Measurements from ENCODE around the gene EPS8.

EPS8 gene

GRCh38 chr12:15811214-15812127 lies 22.3 kb upstream of the EPS8 start:
- no peaks in the 10 kb centered on the region for H3K4me1 Mint-ChIP-seq
- DNase-seq (ENCODE audit: low spot score in 2 of 2), result no peak
- H3K27me3 Mint-ChIP-seq, result peaks cover 5% of the 10 kb centered on the region
- H3K4me3 Mint-ChIP-seq, result no peak overlapping the region
- H3K9me3 Mint-ChIP-seq, result no peaks in the 10 kb centered on the region
- no peaks in the 10 kb centered on the region for H3K36me3 Mint-ChIP-seq
- H3K27ac Mint-ChIP-seq, result no peak overlapping the region
- no peak for ATAC-seq (ENCODE audit: low read depth)

GRCh38 chr12:15808652-15809051 lies 19.5 kb upstream of the EPS8 start:
- no peak overlapping the region for H3K27ac Mint-ChIP-seq
- H3K4me3 Mint-ChIP-seq, result no peak overlapping the region
- no peak for ATAC-seq (ENCODE audit: low read depth)
- no peaks in the 10 kb centered on the region for H3K36me3 Mint-ChIP-seq
- peaks cover 5% of the 10 kb centered on the region for H3K27me3 Mint-ChIP-seq
- H3K9me3 Mint-ChIP-seq, result no peaks in the 10 kb centered on the region
- no peak for DNase-seq (ENCODE audit: low spot score in 2 of 2)
- H3K4me1 Mint-ChIP-seq, result no peaks in the 10 kb centered on the region

- Mint-ChIP-seq H3K4me3 (no peak overlapping the region), H3K9me3 (no peaks in the 10 kb centered on the region), H3K4me1 (no peaks in the 10 kb centered on the region), H3K27me3 (peaks cover 5% of the 10 kb centered on the region), H3K27ac (no peak overlapping the region), H3K36me3 (no peaks in the 10 kb centered on the region)
- DNase-seq (ENCODE audit: low spot score in 2 of 2), result no peak
- no peak for ATAC-seq (ENCODE audit: low read depth)
These were observed 19.1 kb upstream of the EPS8 start for GRCh38 chr12:15808250-15808649.

- H3K4me3 Mint-ChIP-seq, result no peak overlapping the region
- H3K36me3 Mint-ChIP-seq, result no peaks in the 10 kb centered on the region
These were observed 17.6 kb upstream of the EPS8 start for GRCh38 chr12:15806826-15807225.

GRCh38 chr12:15801770-15802744 lies 12.9 kb upstream of the EPS8 start:
- Mint-ChIP-seq H3K4me1 (no peaks in the 10 kb centered on the region), H3K27me3 (peaks cover 14% of the 10 kb centered on the region), H3K36me3 (no peaks in the 10 kb centered on the region), H3K27ac (no peak overlapping the region), H3K9me3 (no peaks in the 10 kb centered on the region), H3K4me3 (no peak overlapping the region)
- DNase-seq (ENCODE audit: low spot score in 2 of 2), result no peak
- ATAC-seq (ENCODE audit: low read depth), result no peak

More at GRCh38 chr12:15806826-15807225, 17.6 kb upstream of the EPS8 start:
- Mint-ChIP-seq H3K9me3 (no peaks in the 10 kb centered on the region), H3K27me3 (peaks cover 10% of the 10 kb centered on the region), H3K4me1 (no peaks in the 10 kb centered on the region), H3K27ac (no peak overlapping the region)
- ATAC-seq (ENCODE audit: low read depth), result no peak
- no peak for DNase-seq (ENCODE audit: low spot score in 2 of 2)

- H3K27ac Mint-ChIP-seq, result no peak overlapping the region
- no peak overlapping the region for H3K4me3 Mint-ChIP-seq
- H3K36me3 Mint-ChIP-seq, result no peaks in the 10 kb centered on the region
- no peak for ATAC-seq (ENCODE audit: low read depth)
- peaks cover 14% of the 10 kb centered on the region for H3K27me3 Mint-ChIP-seq
- DNase-seq (ENCODE audit: low spot score in 2 of 2), result no peak
- H3K4me1 Mint-ChIP-seq, result no peaks in the 10 kb centered on the region
- no peaks in the 10 kb centered on the region for H3K9me3 Mint-ChIP-seq
These were observed 11.1 kb upstream of the EPS8 start for GRCh38 chr12:15800278-15800677.

GRCh38 chr12:15797818-15798217 lies 8.6 kb upstream of the EPS8 start:
- no peak for DNase-seq (ENCODE audit: low spot score in 2 of 2)
- Mint-ChIP-seq H3K36me3 (no peaks in the 10 kb centered on the region), H3K9me3 (peaks cover 1% of the 10 kb centered on the region), H3K4me1 (no peaks in the 10 kb centered on the region), H3K27ac (no peak overlapping the region), H3K27me3 (peaks cover 17% of the 10 kb centered on the region), H3K4me3 (no peak overlapping the region)
- ATAC-seq (ENCODE audit: low read depth), result no peak

- Mint-ChIP-seq H3K27me3 (peaks cover 12% of the 10 kb centered on the region), H3K9me3 (peaks cover 1% of the 10 kb centered on the region), H3K27ac (no peak overlapping the region), H3K4me1 (no peaks in the 10 kb centered on the region), H3K4me3 (no peak overlapping the region), H3K36me3 (no peaks in the 10 kb centered on the region)
- ATAC-seq (ENCODE audit: low read depth) (no peak), DNase-seq (ENCODE audit: low spot score in 2 of 2) (no peak)
These were observed 7.4 kb upstream of the EPS8 start for GRCh38 chr12:15796493-15797141.

GRCh38 chr12:15794836-15795235 lies 5.6 kb upstream of the EPS8 start:
- Mint-ChIP-seq H3K27me3 (peaks cover 15% of the 10 kb centered on the region), H3K36me3 (no peaks in the 10 kb centered on the region), H3K4me3 (no peak overlapping the region), H3K4me1 (peaks cover 4% of the 10 kb centered on the region), H3K27ac (no peak overlapping the region), H3K9me3 (peaks cover 1% of the 10 kb centered on the region)
- ATAC-seq (ENCODE audit: low read depth) (peak; percentile 29), DNase-seq (ENCODE audit: low spot score in 2 of 2) (no peak)

- peaks cover 1% of the 10 kb centered on the region for H3K9me3 Mint-ChIP-seq
- peaks cover 6% of the 10 kb centered on the region for H3K4me1 Mint-ChIP-seq
- H3K36me3 Mint-ChIP-seq, result no peaks in the 10 kb centered on the region
- no peak overlapping the region for H3K4me3 Mint-ChIP-seq
- ATAC-seq (ENCODE audit: low read depth) (no peak), DNase-seq (ENCODE audit: low spot score in 2 of 2) (no peak)
- H3K27me3 Mint-ChIP-seq, result peaks cover 12% of the 10 kb centered on the region
- no peak overlapping the region for H3K27ac Mint-ChIP-seq
These were observed 5.0 kb upstream of the EPS8 start for GRCh38 chr12:15794196-15794595.

- ATAC-seq (ENCODE audit: low read depth), result peak; percentile 22
- peak in 1 of 2 donors; percentile 1 for DNase-seq (ENCODE audit: low spot score in 2 of 2)
- Mint-ChIP-seq H3K9me3 (no peaks in the 10 kb centered on the region), H3K4me3 (peak overlapping the region; percentile 96), H3K4me1 (peaks cover 13% of the 10 kb centered on the region), H3K27me3 (peaks cover 12% of the 10 kb centered on the region), H3K36me3 (no peaks in the 10 kb centered on the region), H3K27ac (peak overlapping the region; percentile 36)
These were observed 662 bp downstream of the EPS8 start for GRCh38 chr12:15788233-15789219.

- Mint-ChIP-seq H3K4me3 (peak overlapping the region; percentile 96), H3K36me3 (no peaks in the 10 kb centered on the region), H3K9me3 (no peaks in the 10 kb centered on the region), H3K27me3 (peaks cover 12% of the 10 kb centered on the region), H3K4me1 (peaks cover 13% of the 10 kb centered on the region), H3K27ac (peak overlapping the region; percentile 36)
- ATAC-seq (ENCODE audit: low read depth), result no peak
- DNase-seq (ENCODE audit: low spot score in 2 of 2), result no peak
These were observed 1.4 kb downstream of the EPS8 start for GRCh38 chr12:15787778-15788177.

- DNase-seq (ENCODE audit: low spot score in 2 of 2), result no peak
- Mint-ChIP-seq H3K27ac (no peak overlapping the region), H3K9me3 (no peaks in the 10 kb centered on the region), H3K36me3 (no peaks in the 10 kb centered on the region), H3K4me1 (peaks cover 13% of the 10 kb centered on the region), H3K27me3 (peaks cover 11% of the 10 kb centered on the region), H3K4me3 (no peak overlapping the region)
- ATAC-seq (ENCODE audit: low read depth), result no peak
These were observed 2.4 kb downstream of the EPS8 start for GRCh38 chr12:15786772-15787171.
